HS-5 (cell line): ENCODE results near the gene USP46.

Source experiments
- DNase-seq: peaks from one replicate; pipeline ENCODE4 v3.0.0-alpha.2; 2012; ENCODE audit warnings: low read depth

USP46 gene

GRCh38 chr4:52657292-52657617 lies 1.8 kb downstream of the USP46 start:
- DNase-seq = no peak

DNA sequence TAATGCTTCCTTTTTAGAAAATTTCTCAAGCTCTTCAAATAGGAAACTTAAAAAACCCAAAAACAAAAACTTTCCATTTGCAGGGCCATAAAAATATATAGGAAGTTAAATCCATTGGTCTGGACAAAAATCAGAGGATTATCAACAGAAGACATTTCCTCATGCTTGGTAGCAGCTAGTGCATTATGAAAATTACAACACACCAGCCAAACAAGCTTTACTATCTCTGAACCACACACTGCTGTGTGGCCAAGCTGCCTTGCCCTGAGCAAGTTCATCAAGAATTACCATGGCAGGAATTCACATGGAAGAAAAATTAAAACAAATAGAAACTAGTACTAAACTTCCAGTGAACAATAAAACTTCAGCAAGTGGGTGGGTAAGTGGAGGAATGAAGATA lies 3.6 kb downstream of the USP46 start:
- DNase-seq = no peak

- DNase-seq = no peak
These were observed 7.0 kb downstream of the USP46 start for GRCh38 chr4:52651996-52652672.

- no peak for DNase-seq
These were observed 10.3 kb downstream of the USP46 start for GRCh38 chr4:52648836-52649235.

- DNase-seq = no peak
These were observed 12.4 kb downstream of the USP46 start for GRCh38 chr4:52646741-52647140.

- DNase-seq = no peak
These were observed 13.0 kb downstream of the USP46 start for GRCh38 chr4:52646096-52646495.

GRCh38 chr4:52645300-52645699 lies 13.8 kb downstream of the USP46 start:
- DNase-seq = no peak

DNA sequence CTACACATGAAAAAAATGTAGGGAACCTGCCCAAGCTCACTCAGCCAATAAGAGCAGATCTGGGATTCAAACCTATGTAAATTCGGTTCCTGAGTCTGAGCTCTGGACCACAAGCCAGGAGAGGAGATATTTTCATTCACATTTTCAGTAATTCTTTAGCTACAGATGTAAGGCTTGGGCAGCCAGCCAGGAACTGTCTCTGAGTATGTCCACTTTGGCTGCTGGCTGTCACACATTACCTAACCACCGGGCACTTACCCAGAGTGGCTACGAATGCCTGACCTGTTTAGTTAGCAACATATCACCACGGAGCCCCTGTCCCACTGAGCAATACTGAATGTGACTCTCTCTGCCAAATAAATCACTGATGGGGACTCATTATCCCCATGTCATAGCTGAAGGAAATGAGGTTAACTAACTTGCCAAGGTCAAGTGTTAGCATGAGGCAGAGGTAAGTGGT lies 15.3 kb downstream of the USP46 start:
- no peak for DNase-seq

DNA sequence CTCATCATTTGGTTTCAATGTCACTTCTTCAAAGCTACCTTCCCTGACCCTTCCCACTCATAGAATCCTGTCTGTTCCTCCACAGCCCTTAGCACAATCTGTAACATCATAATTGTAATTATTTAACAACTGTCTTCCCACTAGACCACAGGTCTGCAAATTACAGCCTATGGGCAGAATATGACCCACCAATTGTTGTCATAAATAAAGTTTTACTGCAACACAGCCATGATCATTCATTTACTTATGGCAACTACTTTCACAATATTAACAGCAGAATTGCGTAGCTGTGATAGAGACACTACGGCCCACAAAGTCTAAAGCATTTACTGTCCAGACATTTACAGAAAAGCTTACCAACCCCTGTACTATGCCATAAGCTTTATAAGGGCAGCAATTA lies 15.9 kb downstream of the USP46 start:
- DNase-seq = no peak

- peak; percentile 48 for DNase-seq
These were observed 17.1 kb downstream of the USP46 start for GRCh38 chr4:52641854-52642563.

GRCh38 chr4:52640808-52641565 lies 18.1 kb downstream of the USP46 start:
- DNase-seq = no peak

- DNase-seq = no peak
These were observed 20.4 kb downstream of the USP46 start for GRCh38 chr4:52638717-52639116.

- DNase-seq = no peak
These were observed 22.0 kb downstream of the USP46 start for GRCh38 chr4:52637116-52637515.

DNA sequence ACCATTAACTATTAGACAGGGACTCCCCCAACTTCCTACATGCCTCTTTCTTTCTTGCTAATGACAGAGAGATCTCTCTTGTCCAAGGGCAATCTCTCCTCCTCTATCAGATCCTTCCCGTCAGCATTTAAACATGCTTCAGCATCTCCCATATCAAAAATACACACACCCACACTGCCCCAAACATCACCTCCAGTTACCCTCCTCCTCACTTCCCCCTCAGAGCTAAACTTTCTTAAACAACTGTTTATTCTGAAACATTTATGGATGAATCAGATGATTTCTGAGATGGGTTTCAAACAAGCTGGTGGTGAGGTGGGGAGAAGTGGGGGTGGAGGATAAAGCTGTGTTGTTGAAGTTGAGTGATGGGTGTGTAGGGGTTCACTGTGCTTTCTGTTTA lies 23.5 kb downstream of the USP46 start:
- DNase-seq = no peak

- no peak for DNase-seq
These were observed 24.0 kb downstream of the USP46 start for GRCh38 chr4:52635130-52635529.

DNA sequence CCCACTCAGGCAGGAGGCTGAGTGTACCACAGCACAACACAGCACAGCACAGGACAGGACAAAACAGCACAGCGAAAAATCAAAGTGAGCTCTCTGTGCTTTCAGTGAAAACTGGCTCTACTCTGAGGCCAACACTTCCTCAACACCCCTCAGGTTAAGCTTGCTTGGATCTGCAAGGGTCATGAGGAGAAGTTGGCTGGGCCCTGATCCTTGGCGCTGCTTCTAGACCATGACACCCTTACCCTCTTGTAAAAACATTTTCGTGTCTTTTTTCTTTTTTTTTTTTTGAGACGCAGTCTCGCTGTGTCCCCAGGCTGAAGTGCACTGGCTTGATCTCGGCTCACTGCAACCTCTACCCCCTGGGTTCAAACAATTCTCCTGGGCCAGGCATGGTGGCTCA lies 25.3 kb downstream of the USP46 start:
- DNase-seq = no peak

DNA sequence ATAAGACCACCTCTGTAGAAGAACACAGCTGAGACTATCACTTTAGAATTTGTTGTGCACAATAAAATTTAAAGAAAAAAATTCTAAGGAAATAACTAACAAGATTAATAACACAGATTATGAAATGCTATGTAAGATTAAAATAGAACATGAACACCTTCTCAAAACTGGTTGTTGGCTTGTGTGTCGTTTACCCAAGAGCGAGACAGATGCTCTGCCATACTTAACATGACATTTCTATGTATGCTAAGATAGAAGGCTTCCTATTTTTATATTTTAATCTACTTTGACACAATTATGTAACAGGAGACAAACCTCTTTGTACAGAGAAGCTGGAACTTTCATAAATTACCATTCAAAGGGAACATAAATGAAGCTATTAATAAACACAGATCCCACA lies 30.1 kb downstream of the USP46 start:
- DNase-seq = no peak

- no peak for DNase-seq
These were observed 30.6 kb downstream of the USP46 start for GRCh38 chr4:52628543-52628942.

- no peak for DNase-seq
These were observed 31.2 kb downstream of the USP46 start for GRCh38 chr4:52627876-52628275.

DNA sequence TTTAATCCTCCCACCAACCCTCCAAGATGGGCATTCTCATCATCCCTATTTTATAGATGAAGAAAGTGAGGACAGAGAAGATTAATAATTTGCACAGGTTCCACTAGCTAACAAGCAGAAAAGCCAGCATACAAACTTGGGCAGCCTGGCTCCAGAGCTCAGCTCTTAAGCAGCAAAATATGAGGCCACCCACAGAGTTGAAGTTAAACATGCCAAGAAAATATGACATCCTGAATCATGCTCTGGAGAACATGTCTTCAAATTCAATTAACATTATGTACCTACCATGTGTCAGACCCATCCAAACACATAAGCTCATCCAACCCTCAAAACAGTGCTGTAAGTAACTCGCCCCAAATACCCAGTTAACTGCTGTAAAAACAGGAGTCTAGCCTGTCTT lies 33.9 kb downstream of the USP46 start:
- no peak for DNase-seq

DNA sequence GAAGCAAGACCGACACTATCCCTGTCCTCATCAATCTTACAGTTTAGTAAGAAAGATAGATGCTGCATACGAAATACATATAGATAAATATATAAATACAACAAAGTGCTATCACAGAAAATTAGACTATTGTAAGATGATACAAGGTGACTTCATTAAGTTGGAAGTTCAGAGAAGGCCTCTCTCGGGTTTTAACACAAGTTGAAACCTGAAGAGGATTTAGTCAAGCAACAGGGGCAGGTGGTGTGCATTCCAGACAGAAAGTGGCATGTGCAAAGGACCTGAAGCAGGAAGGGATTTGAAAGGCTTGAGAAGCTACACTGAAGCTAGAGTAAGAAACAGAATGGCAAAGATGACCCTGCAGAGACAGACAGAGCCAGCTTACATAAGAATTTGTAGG lies 36.5 kb downstream of the USP46 start:
- no peak for DNase-seq

- DNase-seq = no peak
These were observed 37.5 kb downstream of the USP46 start for GRCh38 chr4:52621567-52621966.

DNA sequence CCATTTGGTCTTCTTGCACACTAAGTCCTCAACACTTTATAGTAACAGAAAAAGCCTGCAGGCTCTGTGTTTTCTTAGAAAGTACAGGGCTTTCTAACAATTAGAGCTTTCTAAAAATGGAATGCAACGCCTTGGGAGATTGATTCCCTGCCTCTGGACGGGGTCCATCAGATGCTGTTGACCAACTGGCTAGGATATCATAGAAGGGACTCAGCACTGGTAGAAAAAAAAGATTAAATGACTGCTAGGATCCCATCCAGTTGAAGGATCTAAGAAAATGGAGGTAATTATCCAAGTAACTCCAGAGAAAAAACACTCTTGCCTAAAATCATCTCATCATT lies 39.5 kb downstream of the USP46 start:
- no peak for DNase-seq
